Articular chondrocyte of knee joint (primary cell): ENCODE data around the gene PTCSC3. TPM values are rescaled to one million over a fixed set of nuclear protein-coding genes. Genes with fewer than 3 reads are reported as not detected.

Source experiments
- total RNA-seq: library from RNA; depleted of rRNA; stranded (reverse); fragments of >200 nt; gene quantifications from 2 replicates; pipeline ENCODE4 v1.2.3, GENCODE V29; 2012

The PTCSC3 gene
- total RNA-seq = not detected in 2 replicates

DNA sequence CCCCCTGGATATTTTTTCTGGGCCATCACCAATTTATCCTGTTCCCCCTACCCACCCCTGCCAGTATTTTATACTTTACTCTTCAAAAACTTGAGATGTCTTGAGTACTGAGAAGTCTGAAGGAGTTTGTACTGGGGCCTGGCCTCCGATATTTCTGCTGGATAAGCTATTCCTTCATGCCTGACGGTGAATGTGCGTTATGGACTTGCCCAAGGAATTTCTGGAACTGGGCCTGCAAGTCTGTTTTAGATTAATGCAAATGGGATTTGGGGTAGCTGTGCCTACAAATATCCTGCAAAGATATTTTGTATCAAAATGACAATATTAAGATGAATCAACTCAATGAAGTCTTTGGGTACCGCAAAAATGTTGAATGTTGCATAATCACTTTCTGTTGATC is at the start of gene PTCSC3:
TSS of gene PTCSC3 (minus strand) at position 199 of the 400 bp plus-strand sequence.

Other genes starting within 250 kb of the PTCSC3 start
- 24.4 and 27.7 TPM in 2 replicates for gene MBIP, start 143.9 kb upstream of the PTCSC3 start, total RNA-seq